NCI-H1092 treated with DMSO at 0.1 percent for 48 hours (cell line): ENCODE results near the gene FNDC1.
"Not testable (repeated sequence)": the region's sequence is repeated elsewhere in the genome, so short reads cannot be mapped to it uniquely, and the experiment has no call there.

Source experiments
- DNase-seq: peaks from one replicate; lab custom pipeline; 2025; lab: John Stamatoyannopoulos, UW

Gene FNDC1

DNA sequence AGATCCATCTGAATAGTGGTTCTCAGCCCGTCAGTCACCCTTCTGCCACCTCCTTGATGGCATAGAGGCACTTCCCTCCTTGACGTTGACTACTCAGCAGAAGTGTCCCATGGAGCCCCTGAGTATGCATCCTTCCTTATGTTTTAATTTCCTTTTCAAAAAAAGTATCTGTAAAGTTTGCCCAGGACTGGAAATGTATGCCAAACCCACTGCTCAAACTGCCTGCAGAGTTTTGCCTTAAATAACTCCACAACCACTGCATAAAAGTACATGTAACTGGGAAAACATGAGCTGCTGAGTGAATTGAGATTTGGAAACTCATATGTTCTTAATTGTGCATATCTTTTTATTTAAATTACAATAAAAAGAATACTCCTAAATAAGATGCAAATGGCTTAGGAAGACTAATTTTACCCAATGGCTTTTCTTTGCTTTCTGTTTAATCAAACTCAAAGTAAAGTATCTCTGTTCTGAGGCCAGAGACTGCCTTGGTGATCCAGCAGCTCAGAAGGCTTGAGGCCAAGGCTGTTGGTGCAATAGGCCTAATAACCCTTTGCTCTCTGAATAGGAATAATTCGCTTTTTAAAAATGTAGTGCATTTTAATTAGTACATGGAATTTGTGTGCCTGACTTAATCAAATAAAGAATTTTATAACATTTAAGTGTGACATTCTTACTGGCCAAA, 90.4 kb downstream of the FNDC1 start:
- no peak for DNase-seq

DNA sequence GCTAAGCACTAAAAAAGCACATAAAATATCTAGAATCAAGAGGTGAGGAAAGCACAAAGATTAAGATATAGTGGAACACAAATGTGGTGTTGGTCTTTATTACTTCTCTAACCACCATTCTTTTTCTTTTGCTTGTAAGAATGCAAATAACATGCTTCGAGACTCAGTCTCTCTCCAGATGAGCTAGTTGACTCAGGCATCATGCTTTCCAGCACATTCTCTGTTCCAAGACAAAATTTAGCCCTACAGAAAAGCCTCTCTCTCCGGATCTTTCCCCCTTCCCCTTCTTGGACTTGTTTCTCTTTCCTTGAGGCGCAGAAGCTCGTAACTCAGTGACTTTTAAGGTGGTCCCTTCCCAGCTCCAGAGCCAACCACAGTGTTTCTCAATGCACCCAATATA, 91.0 kb downstream of the FNDC1 start:
- no peak for DNase-seq

DNA sequence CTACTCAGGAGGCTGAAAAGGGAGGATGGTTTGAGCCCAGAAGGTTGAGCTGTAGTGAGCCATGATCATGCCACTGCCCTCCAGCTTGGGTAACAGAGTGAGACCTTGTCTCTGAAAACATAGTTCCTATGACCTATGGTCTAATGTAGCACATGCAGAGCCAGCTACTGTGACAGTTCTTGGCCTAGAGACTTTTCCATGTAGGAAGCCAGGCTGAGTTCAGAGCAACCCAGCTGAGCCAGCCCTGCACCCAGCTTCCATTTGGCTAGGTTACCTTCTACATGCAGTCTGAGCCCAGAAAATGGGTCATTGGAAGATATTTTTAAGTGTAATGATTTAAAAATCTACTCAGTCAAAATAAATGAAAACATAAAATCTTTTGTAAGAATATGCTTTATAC, 92.8 kb downstream of the FNDC1 start:
- no peak for DNase-seq

DNA sequence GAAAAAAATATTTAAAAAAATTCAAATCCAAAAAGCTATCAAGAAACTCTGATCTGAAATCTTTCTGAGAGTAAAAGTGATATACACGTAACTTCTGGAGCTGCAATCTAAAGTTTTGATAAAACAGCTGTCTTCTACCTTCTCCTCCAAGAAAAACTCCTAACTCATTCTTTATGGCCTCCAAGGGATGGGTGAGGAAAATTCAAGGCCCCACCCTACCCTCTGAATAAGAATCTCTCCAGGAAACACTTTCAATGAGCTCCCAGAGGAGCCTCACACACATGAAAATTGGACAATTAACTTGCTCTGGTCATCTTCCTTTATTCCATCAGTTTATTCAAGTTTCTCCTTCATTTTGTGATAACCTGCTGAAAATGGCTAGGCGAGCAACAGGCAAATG, 93.4 kb downstream of the FNDC1 start:
- DNase-seq = no peak

GRCh38 chr6:159267165-159267564, 98.0 kb downstream of the FNDC1 start:
- DNase-seq = no peak

GRCh38 chr6:159268511-159268910, 99.3 kb downstream of the FNDC1 start:
- DNase-seq = no peak

DNA sequence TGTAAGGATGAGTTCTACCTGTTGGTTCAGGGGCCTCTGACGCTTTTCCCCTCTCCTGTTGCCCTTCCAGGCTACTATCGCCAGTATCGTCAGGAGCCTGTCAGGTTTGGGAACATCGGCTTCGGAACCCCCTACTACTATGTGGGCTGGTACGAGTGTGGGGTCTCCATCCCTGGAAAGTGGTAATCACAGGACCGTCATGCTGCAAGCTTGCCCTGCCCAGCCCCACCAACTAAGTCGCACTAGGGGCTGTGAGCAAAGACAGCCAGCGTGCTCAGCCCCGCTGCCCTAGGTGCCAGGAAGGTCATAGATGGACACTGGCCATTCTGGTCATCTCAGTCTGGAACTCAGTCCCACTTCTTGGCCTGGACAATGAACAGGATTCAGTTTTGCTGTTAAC, 102.1 kb downstream of the FNDC1 start:
- no peak for DNase-seq

GRCh38 chr6:159278626-159279025, 109.4 kb downstream of the FNDC1 start:
- no peak for DNase-seq

GRCh38 chr6:159279790-159280277, 110.6 kb downstream of the FNDC1 start:
- DNase-seq = no peak

DNA sequence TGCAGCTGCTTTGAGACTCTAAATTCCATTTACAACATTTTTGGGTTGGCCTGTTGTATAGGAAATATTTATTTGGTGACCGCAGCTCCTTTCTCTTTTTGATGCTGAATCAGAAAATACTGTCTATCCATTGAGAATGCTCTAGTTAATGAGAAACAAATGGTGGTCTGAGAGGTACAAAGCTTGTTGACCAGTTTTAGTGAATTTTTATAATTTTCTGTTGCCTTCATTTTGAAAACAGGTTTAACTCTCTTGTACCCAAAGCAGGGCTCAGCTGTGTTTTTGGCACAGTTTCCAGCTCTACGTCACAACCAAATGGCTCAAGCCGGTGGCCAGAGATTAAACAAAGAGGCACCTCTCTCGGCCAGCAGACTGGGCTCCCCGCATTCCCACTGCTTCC, 113.2 kb downstream of the FNDC1 start:
- DNase-seq = no peak

DNA sequence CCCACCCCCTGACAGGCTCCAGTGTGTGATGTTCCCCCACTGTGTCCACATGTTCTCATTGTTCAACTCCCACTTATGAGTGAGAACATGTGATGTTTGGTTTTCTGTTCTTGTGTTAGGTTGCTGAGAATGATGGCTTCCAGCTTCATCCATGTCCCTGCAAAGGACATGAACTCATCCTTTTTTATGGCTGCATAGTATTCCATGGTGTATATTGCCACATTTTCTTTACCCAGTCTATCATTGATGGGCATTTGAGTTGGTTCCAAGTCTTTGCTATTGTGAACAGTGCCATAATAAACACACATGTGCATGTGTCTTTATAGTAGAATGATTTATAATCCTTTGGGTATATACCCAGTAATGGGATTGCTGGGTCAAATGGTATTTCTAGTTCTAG, 115.5 kb downstream of the FNDC1 start:
- not testable (repeated sequence) for DNase-seq

GRCh38 chr6:159298840-159299239, 129.6 kb downstream of the FNDC1 start:
- no peak for DNase-seq

DNA sequence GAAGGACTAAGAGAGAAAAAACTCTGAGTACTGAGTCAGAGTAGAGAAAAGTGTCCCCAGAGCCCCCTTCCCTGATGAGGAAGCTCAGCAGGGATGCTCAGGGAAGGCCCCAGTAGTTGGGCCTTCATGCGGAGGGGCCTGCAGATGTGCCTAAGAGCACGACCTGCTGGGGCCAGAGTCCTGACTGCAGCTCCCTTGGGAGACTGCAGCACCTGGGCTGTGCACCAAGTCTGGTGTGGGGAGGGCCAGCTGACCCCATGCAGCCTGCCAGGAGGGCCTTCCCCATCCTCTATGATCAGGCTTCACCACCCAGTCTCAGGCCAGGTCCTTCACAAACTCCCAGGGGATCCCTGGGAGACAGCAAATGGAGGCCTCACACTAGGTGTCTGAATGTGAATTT, 130.4 kb downstream of the FNDC1 start:
- no peak for DNase-seq

- no peak for DNase-seq
Observed at GRCh38 chr6:159301277-159301676, 132.1 kb downstream of the FNDC1 start.

GRCh38 chr6:159301810-159302593, 132.8 kb downstream of the FNDC1 start:
- no peak for DNase-seq

GRCh38 chr6:159302594-159302992, 133.4 kb downstream of the FNDC1 start:
- DNase-seq = no peak

DNA sequence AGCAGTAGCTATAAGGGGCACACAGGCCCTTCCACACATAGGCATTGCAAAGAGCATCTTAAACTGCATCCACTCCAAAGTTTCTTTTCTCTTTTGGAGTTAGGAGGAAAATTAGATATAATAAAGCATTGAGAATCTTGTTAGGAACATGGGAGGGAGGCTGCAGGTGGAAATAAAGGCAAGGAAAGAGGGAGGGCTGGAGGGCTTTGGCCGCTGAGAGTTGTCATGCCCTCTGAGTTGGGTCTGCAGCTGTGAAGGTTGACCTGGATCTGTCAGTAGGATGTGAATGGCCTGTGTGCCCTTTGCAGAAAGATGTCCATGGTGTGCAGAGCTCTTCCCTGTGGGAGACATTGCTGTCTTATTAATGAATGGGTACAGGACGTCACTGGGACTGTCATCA, 134.0 kb downstream of the FNDC1 start:
- no peak for DNase-seq

DNA sequence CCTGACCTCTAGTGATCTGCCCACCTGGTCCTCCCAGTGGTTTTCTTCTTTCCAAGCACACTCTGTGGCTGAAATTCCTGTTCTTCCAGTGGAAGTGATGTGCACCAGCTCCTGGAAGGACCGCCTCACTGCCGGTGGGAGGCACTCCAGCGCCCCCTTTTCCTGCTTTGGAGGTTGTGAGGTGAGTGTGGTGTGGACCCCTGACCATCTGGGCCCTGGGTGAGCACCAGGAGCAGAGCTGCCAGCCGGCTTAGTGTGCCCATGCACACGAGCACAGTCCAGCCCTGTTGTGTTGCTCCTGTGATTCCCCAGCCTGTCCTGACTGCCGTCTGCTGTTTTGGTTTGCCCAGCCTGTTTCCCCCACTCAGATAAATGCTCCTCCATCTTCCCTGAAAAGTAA, 134.6 kb downstream of the FNDC1 start:
- no peak for DNase-seq

DNA sequence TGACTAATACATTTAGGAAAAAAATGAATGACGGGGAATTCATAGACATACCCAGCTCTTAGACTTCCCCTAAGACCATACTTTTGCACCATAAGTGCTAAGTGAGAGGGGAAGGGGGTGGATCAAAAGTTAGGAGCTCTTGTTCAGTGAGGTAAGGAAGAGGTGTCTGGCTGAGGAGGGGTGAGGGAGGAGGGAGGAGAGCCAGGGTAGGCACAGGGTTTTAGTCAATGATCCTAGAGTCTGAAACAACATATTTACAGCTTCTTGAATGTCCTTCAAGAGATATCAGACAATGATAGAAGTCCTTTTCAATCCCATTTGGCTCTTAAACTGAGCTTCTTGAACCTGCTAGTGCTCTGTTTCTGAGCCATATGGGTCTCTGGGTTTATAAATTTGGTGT, 135.4 kb downstream of the FNDC1 start:
- DNase-seq = no peak

- no peak for DNase-seq
Observed at GRCh38 chr6:159305159-159305558, 136.0 kb downstream of the FNDC1 start.

- DNase-seq = no peak
Observed at GRCh38 chr6:159305804-159306537, 136.8 kb downstream of the FNDC1 start.

DNA sequence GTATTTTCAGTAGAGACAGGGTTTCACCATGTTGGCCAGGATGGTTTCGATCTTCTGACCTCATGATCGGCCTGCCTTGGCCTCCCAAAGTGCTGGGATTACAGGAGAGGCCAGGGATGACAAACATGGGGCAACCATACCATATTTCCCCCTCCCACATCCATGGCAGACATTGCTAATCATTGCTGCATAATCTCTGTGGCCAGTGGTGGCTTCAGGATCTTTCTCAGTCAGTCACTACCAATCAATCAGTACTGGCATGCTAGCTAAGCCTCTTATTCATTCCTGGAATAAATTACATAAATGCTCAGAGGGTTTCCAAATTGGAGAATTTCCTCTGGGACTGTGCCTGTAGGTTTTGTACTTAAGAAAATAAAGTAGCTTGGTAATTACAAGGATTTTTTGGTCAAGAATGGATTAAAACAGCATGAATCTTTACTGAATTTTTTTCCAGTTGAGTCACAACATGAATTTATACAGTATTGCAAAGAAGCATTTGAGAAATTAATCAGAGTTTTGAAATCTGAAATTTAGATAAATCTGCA, 138.1 kb downstream of the FNDC1 start:
- DNase-seq = no peak

- no peak for DNase-seq
Observed at GRCh38 chr6:159308198-159308597, 139.0 kb downstream of the FNDC1 start.
